Natural killer cell (primary cell): ENCODE data around the gene SFTPD. TPM values are rescaled to one million over a fixed set of nuclear protein-coding genes. Genes with fewer than 3 reads are reported as not detected.

Source experiments
- ATAC-seq, 3 donors: fragments of 150-1000 bp in 2 of 3; fragments of 200-7000 bp in 1 of 3; cut with Tn5 transposase; 1 replicate in 1 of 3; 2 replicates in 2 of 3; pipeline ENCODE4 v1.10.0; 2021; ENCODE audit warnings: mild to moderate bottlenecking in 2 of 3, moderate library complexity in 2 of 3
- DNase-seq, 2 donors: peaks; one replicate each; pipeline versions ENCODE4 v3.0.0 to v3.0.0-alpha.2; 2013 to 2021; ENCODE audit warnings: mixed read lengths in 1 of 2
- H3K27ac ChIP-seq: one replicate; pipeline ENCODE4 v1.5.1; 2013; ENCODE audit warnings: mild to moderate bottlenecking, low read length
- H3K27me3 ChIP-seq: one replicate; pipeline ENCODE4 v1.6.1; 2013; ENCODE audit warnings: low read length; ENCODE audit not compliant: control insufficient read depth, insufficient read depth
- H3K36me3 ChIP-seq: one replicate; pipeline ENCODE4 v1.6.1; 2013; ENCODE audit warnings: low read length; ENCODE audit not compliant: control insufficient read depth, insufficient read depth
- H3K4me1 ChIP-seq: one replicate; pipeline ENCODE4 v1.6.1; 2013; ENCODE audit warnings: low read length; ENCODE audit not compliant: control insufficient read depth, insufficient read depth
- H3K4me3 ChIP-seq: one replicate; pipeline ENCODE4 v1.5.1; 2013; ENCODE audit warnings: low read length
- H3K9me3 ChIP-seq: one replicate; pipeline ENCODE4 v1.6.1; 2013; ENCODE audit warnings: low read length; ENCODE audit not compliant: control insufficient read depth, insufficient read depth
- H3K27ac Mint-ChIP-seq, 2 donors: one replicate each; pipeline ENCODE4 v1.8.0; 2022; ENCODE audit warnings: mild to moderate bottlenecking in 2 of 2, mixed read lengths in 2 of 2, moderate library complexity in 1 of 2
- H3K27me3 Mint-ChIP-seq, 2 donors: one replicate each; pipeline ENCODE4 v1.8.0; 2022; ENCODE audit warnings: low read depth in 2 of 2, mixed read lengths in 2 of 2
- H3K36me3 Mint-ChIP-seq: one replicate; pipeline ENCODE4 v1.8.0; 2022; ENCODE audit warnings: mixed read lengths
- H3K4me1 Mint-ChIP-seq, 2 donors: one replicate each; pipeline ENCODE4 v1.8.0; 2022; ENCODE audit warnings: mixed read lengths in 2 of 2
- H3K4me3 Mint-ChIP-seq: one replicate; pipeline ENCODE4 v1.8.0; 2022; ENCODE audit warnings: mild to moderate bottlenecking, moderate library complexity, mixed read lengths
- H3K9me3 Mint-ChIP-seq, 2 donors: one replicate each; pipeline ENCODE4 v1.8.0; 2022; ENCODE audit warnings: mixed read lengths in 2 of 2
- WGBS: methylation state at CpG from one replicate; pipeline ENCODE4 v1.1.7; 2013; ENCODE audit warnings: missing lambda C conversion rate; ENCODE audit not compliant: insufficient coverage; 5-methylcytosine and 5-hydroxymethylcytosine counted together
- intact Hi-C: fragments of 100-400 bp; cut with micrococcal nuclease; formaldehyde crosslinking; loops from one replicate; pipeline ENCODE4 v1.14.2; 2022
- total RNA-seq, 4 donors: library from RNA; stranded (reverse); fragments of 120-200 nt in 1 of 4; gene quantifications; one replicate each; pipeline versions ENCODE4 v1.2.3 to v1.2.4, GENCODE V29; 2013 to 2022
- TF ChIP-seq, protein P1 (sequence below): fragments of 200-600 bp; IDR thresholded peaks from one replicate; pipeline ENCODE4 v1.8.0; 2022; ENCODE audit warnings: antibody characterized with exemption

Gene SFTPD
- total RNA-seq, 3 donors from 2014 or later (not counting 1 experiment from before 2014, with no cell fraction given), result 0.56 TPM; not detected in 2

DNA sequence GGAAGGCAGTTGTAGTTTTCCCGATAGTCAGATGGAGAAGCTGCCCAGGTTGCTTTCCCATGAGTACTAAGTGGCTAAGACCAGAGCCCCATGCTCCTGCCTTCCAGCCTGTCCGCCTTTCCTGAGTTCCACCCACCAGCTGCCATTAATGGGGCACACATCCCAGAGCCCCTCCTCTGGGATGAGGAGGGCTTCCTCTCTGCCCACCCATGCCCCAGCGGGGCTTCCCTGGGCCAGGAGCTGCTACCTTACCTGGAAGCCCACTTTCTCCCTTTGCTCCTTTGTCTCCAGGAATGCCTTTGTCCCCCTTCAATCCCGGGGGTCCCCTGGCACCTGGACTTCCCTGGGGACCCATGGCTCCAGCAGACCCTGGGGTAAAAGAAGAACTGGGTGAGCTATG is 7.8 kb downstream of the SFTPD start:
- Mint-ChIP-seq H3K9me3 (no peaks in the 10 kb centered on the region), H3K4me1 (peaks cover 0 to 4% of the 10 kb centered on the region in 2 donors), H3K27me3 (peaks cover 8 to 9% of the 10 kb centered on the region in 2 donors), H3K27ac (no peak overlapping the region), H3K36me3 (no peaks in the 10 kb centered on the region), H3K4me3 (no peak overlapping the region)
- TF ChIP-seq, protein P1, sequence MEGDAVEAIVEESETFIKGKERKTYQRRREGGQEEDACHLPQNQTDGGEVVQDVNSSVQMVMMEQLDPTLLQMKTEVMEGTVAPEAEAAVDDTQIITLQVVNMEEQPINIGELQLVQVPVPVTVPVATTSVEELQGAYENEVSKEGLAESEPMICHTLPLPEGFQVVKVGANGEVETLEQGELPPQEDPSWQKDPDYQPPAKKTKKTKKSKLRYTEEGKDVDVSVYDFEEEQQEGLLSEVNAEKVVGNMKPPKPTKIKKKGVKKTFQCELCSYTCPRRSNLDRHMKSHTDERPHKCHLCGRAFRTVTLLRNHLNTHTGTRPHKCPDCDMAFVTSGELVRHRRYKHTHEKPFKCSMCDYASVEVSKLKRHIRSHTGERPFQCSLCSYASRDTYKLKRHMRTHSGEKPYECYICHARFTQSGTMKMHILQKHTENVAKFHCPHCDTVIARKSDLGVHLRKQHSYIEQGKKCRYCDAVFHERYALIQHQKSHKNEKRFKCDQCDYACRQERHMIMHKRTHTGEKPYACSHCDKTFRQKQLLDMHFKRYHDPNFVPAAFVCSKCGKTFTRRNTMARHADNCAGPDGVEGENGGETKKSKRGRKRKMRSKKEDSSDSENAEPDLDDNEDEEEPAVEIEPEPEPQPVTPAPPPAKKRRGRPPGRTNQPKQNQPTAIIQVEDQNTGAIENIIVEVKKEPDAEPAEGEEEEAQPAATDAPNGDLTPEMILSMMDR, result no peak
- DNase-seq (no peak), ATAC-seq (no peak)
- WGBS, result 94% methylated on average over 3 of the region's 4 CpGs
- H3K36me3 ChIP-seq, result no peaks in the 10 kb centered on the region
- H3K4me3 ChIP-seq, result no peak overlapping the region
- intact Hi-C loops, result no loop called here
- no peak overlapping the region for H3K27ac ChIP-seq
- H3K9me3 ChIP-seq, result no peaks in the 10 kb centered on the region
- peaks cover 28% of the 10 kb centered on the region for H3K4me1 ChIP-seq
- no peaks in the 10 kb centered on the region for H3K27me3 ChIP-seq

- H3K4me1 ChIP-seq, result peaks cover 28% of the 10 kb centered on the region
- no peaks in the 10 kb centered on the region for H3K9me3 Mint-ChIP-seq
- TF ChIP-seq, protein P1, result no peak
- H3K36me3 ChIP-seq, result no peaks in the 10 kb centered on the region
- no peak overlapping the region for H3K27ac Mint-ChIP-seq
- no peaks in the 10 kb centered on the region for H3K9me3 ChIP-seq
- no peaks in the 10 kb centered on the region for H3K36me3 Mint-ChIP-seq
- intact Hi-C loops, result no loop called here
- H3K4me1 Mint-ChIP-seq, result peaks cover 0 to 4% of the 10 kb centered on the region in 2 donors
- H3K4me3 ChIP-seq, result no peak overlapping the region
- no peak overlapping the region for H3K4me3 Mint-ChIP-seq
- no peak for DNase-seq
- H3K27me3 ChIP-seq, result no peaks in the 10 kb centered on the region
- H3K27ac ChIP-seq, result no peak overlapping the region
- H3K27me3 Mint-ChIP-seq, result peaks cover 10 to 11% of the 10 kb centered on the region in 2 donors
- ATAC-seq, result no peak
Observed at GRCh38 chr10:79940431-79940830, 8.5 kb downstream of the SFTPD start.

GRCh38 chr10:79939969-79940368 is 8.9 kb downstream of the SFTPD start:
- Mint-ChIP-seq H3K27me3 (peaks cover 14 to 15% of the 10 kb centered on the region in 2 donors), H3K9me3 (no peaks in the 10 kb centered on the region), H3K4me1 (peaks cover 0 to 4% of the 10 kb centered on the region in 2 donors), H3K4me3 (no peak overlapping the region), H3K27ac (no peak overlapping the region), H3K36me3 (no peaks in the 10 kb centered on the region)
- DNase-seq (no peak), ATAC-seq (no peak)
- intact Hi-C loops, result no loop called here
- no peaks in the 10 kb centered on the region for H3K27me3 ChIP-seq
- peaks cover 28% of the 10 kb centered on the region for H3K4me1 ChIP-seq
- no peaks in the 10 kb centered on the region for H3K36me3 ChIP-seq
- 91% methylated on average over 2 of the region's 2 CpGs for WGBS
- H3K9me3 ChIP-seq, result no peaks in the 10 kb centered on the region
- H3K27ac ChIP-seq, result no peak overlapping the region
- H3K4me3 ChIP-seq, result no peak overlapping the region
- TF ChIP-seq, protein P1, result no peak

GRCh38 chr10:79938728-79939406 is 10.0 kb downstream of the SFTPD start:
- H3K36me3 Mint-ChIP-seq, result no peaks in the 10 kb centered on the region
- TF ChIP-seq, protein P1, result no peak
- Histone ChIP-seq H3K4me1 (peaks cover 28% of the 10 kb centered on the region), H3K9me3 (no peaks in the 10 kb centered on the region), H3K27ac (peak overlapping the region; percentile 69), H3K36me3 (no peaks in the 10 kb centered on the region), H3K27me3 (no peaks in the 10 kb centered on the region), H3K4me3 (no peak overlapping the region)
- no peaks in the 10 kb centered on the region for H3K9me3 Mint-ChIP-seq
- H3K4me1 Mint-ChIP-seq, result peaks cover 0 to 4% of the 10 kb centered on the region in 2 donors
- 35% methylated on average over 6 of the region's 6 CpGs for WGBS
- no peak overlapping the region for H3K4me3 Mint-ChIP-seq
- DNase-seq (peak in 1 of 2 donors; percentile 20), ATAC-seq (peak; percentile 49 to 70 (median 56))
- intact Hi-C loops, result no loop called here
- H3K27me3 Mint-ChIP-seq, result peaks cover 14 to 17% of the 10 kb centered on the region in 2 donors
- H3K27ac Mint-ChIP-seq, result peak overlapping the region in 1 of 2 donors; percentile 14
